HTERT RPE-1 (cell line): ENCODE measurements around the gene NQO2.

Experiments
- in situ Hi-C: fragments of 300-500 bp; cut with MboI; formaldehyde crosslinking; loops from 4 replicates; pipeline ENCODE4 v1.14.3; 2020; ENCODE audit warnings: low sequenced_read_pairs

The NQO2 gene

DNA sequence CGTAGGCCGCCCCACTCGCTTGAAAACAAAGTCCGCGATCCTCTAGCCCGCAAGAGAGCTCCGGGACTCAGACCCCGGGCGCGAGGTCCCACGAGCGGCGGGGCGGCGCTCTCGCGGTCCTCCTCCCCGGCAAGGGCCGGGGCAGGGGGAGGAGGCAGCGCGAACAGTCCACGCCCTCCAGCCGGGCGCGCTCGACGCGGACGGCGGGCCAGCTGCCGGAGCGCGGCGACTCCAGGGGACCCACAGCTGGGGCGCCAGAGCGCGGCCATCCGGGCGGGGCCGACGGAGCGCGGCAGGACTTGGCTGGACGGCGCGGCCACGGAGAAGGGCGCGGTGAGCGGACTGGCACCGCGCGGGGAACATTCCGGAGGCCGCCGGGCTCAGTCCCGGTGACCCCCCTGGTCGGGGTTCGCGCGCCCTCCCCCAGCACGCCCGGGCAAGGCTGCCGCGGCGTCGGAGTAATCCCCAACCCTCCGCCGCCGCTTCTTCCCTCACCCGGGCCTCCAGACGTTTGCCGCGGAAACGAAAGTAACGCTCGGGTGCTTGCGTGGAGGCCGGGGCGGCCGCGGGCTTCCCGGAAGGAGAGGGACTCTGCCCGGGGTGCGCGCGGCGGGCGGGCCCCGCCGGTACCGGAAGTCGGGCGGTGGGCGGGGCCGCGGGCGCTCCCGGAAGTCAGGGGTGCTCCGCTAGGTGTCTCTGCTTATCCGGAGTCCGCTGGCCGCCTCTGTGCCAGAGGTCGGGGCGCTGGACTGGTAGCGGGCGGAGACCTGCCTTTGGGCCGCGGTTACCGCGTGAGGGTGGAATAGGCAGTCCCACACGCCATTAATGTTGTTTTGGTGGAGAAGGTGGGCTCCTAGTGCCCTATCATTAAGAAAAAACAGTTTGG is 68.9 kb downstream of the NQO2 start, which contains the start of gene RIPK1:
TSS of gene RIPK1 (plus strand) at position 166 of the 886 bp plus-strand sequence. CDS start 8,330 bp downstream, outside the sequence.
- in situ Hi-C loops, result no loop called here
